Measurements from ENCODE around the gene FBXO34.

The FBXO34 gene

DNA sequence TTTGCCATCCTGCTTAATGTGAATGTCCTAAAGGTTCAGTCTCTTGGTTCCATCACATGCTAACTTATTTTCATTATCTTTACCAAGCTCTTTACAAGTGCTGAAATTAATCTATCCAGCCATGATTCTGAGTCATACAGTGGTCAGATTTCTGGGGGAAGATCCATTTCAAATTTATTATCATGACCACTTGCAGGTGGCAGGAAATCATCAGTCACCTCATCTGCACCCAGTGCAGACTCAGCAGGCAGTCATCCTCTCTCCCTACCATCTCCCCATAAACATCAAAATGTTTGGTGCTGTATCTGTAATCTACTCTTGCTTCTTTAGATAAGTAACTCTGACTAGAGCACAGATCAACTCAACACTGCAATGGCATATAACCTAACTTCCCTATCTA, 116.9 kb downstream of the FBXO34 start:
- DNase-seq (ENCODE audit: low spot score in 2 of 2) = no peak

DNA sequence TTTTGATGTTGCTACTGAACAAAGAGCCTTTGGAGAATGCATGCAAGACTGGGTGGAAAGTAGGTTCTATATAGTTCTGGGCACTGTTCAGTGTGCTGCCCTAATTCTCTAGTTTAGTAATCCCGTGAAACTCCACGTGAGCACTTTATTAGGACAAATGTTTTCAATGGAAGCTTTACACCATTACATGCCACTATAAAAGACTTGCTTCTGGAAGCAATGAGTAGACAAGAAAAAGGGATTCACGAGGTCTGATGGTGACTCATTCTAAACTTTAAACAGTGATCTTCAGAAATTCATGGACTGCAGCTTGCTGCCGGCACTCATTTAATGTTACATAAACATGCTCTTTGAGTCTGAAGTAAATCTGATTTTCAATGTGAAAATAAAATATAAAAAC, 118.1 kb downstream of the FBXO34 start:
- Mint-ChIP-seq H3K36me3 (peaks cover 57% of the 10 kb centered on the region), H3K9me3 (no peaks in the 10 kb centered on the region), H3K4me1 (peaks cover 24% of the 10 kb centered on the region), H3K4me3 (no peak overlapping the region), H3K27ac (peak overlapping the region; percentile 24)
- ATAC-seq (no peak), DNase-seq (ENCODE audit: low spot score in 2 of 2) (no peak)

More for the DNA sequence above, 116.9 kb downstream of the FBXO34 start:
- peak; percentile 68 for ATAC-seq
- H3K36me3 Mint-ChIP-seq = peaks cover 63% of the 10 kb centered on the region
- peaks cover 24% of the 10 kb centered on the region for H3K4me1 Mint-ChIP-seq
- H3K4me3 Mint-ChIP-seq = no peak overlapping the region
- peak overlapping the region; percentile 24 for H3K27ac Mint-ChIP-seq
- no peaks in the 10 kb centered on the region for H3K9me3 Mint-ChIP-seq

- Mint-ChIP-seq H3K36me3 (peaks cover 34% of the 10 kb centered on the region), H3K9me3 (no peaks in the 10 kb centered on the region), H3K4me3 (no peak overlapping the region), H3K27ac (no peak overlapping the region), H3K4me1 (peaks cover 16% of the 10 kb centered on the region)
- peak; percentile 58 for ATAC-seq
- no peak for DNase-seq (ENCODE audit: low spot score in 2 of 2)
Observed at GRCh38 chr14:55398679-55399078, 127.5 kb downstream of the FBXO34 start.

DNA sequence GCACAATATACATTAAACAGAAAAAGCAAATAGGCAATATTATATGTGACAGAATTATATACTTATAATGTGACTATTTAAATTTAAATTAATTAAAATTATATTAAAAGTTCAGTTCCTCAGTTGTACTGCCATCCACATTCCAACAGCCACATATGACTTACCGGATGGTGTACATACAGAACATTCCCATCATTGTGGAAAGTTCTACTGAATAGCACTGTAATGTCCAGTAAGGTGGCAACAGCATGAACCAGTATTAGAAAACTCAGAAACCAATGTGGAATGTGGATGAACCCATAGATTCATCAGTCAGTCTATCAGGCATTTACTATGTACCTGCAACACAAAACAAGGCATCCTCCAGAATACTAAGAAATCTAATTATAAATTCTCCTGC, 128.0 kb downstream of the FBXO34 start:
- no peak overlapping the region for H3K27ac Mint-ChIP-seq

GRCh38 chr14:55399852-55400251, 128.6 kb downstream of the FBXO34 start:
- ATAC-seq (peak; percentile 66), DNase-seq (ENCODE audit: low spot score in 2 of 2) (no peak)
- Mint-ChIP-seq H3K36me3 (peaks cover 25% of the 10 kb centered on the region), H3K27ac (no peak overlapping the region), H3K4me1 (peaks cover 25% of the 10 kb centered on the region), H3K9me3 (no peaks in the 10 kb centered on the region), H3K4me3 (no peak overlapping the region)

More for the DNA sequence above, 128.0 kb downstream of the FBXO34 start:
- no peak for ATAC-seq
- Mint-ChIP-seq H3K36me3 (peaks cover 32% of the 10 kb centered on the region), H3K4me1 (peaks cover 19% of the 10 kb centered on the region), H3K4me3 (no peak overlapping the region), H3K9me3 (no peaks in the 10 kb centered on the region)
- DNase-seq (ENCODE audit: low spot score in 2 of 2) = no peak

DNA sequence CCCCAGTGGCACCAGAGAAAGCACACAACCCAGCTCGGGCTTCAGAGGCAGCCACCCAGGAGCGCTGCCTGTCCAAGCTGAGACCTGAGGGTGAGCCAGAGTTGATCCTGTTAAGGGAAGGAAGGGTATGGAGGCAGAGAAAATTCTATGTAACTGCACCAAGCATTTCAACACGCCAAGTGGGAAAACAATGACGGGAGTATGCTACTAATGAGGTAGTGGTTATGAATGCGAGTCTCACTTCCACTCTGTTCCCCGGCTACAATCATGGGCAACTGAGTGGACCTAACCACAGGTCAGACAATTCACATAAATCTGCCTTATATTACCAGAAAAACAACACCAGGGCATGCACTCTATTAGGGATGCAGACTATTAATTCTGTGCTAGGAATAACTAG, 130.5 kb downstream of the FBXO34 start:
- DNase-seq (ENCODE audit: low spot score in 2 of 2) (no peak), ATAC-seq (no peak)
- no peak overlapping the region for H3K4me3 Mint-ChIP-seq
- peaks cover 10% of the 10 kb centered on the region for H3K36me3 Mint-ChIP-seq
- H3K27ac Mint-ChIP-seq = no peak overlapping the region
- H3K4me1 Mint-ChIP-seq = peaks cover 25% of the 10 kb centered on the region
- H3K9me3 Mint-ChIP-seq = no peaks in the 10 kb centered on the region

Data from stimulated activated effector memory CD8-positive, alpha-beta T cell treated with anti-CD3 and anti-CD28 coated beads, Interleukin-12 subunit alpha, Interleukin-12 subunit beta, amount 100 ng/mL, for 72 hours (primary cell).